ENCODE results near the gene PMEPA1.
A peak's percentile ranks its signal among the peaks of the same experiment; 100 is the strongest.

PMEPA1 gene

DNA sequence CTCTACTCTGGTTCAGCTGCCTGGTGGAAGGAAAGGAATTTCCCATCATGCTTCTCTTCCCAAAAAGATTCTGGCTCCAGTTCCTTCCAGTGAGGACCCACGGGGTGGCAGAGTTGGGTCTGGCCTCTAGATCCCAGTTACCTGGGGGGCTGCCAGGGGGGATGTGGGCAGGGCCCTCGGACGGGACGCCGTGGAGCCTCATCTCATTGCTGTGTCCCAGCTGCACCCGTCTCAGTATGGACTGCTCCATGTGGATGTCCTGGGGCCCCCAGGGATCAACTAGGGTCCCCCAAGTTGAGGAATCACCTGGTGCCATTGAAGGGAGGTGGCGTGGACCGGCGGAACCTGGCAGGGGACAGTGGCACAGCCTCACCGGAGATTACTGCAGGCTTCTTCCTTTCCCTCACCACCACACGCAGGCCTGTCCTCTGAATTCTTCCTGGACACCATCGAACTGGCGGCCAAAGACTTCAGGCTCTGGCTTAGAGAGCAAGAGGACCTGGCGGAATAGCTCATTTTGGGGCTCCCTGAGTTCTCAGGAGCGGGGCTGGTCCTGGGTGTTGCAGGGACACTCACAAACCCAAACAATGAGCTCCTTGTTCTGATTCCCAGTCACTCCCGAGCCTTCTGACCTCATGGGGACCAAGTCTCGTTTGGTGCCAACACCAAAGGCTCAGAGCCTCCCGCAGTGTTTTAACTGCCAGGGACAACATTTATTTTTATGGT is 98.1 kb downstream of the PMEPA1 start:
- DNase-seq, result no peak
- H3K36me3 ChIP-seq, result no peaks in the 10 kb centered on the region
- peaks cover 2% of the 10 kb centered on the region for H3K27me3 ChIP-seq (ENCODE audit: insufficient read depth, low read depth, severe bottlenecking)

DNA sequence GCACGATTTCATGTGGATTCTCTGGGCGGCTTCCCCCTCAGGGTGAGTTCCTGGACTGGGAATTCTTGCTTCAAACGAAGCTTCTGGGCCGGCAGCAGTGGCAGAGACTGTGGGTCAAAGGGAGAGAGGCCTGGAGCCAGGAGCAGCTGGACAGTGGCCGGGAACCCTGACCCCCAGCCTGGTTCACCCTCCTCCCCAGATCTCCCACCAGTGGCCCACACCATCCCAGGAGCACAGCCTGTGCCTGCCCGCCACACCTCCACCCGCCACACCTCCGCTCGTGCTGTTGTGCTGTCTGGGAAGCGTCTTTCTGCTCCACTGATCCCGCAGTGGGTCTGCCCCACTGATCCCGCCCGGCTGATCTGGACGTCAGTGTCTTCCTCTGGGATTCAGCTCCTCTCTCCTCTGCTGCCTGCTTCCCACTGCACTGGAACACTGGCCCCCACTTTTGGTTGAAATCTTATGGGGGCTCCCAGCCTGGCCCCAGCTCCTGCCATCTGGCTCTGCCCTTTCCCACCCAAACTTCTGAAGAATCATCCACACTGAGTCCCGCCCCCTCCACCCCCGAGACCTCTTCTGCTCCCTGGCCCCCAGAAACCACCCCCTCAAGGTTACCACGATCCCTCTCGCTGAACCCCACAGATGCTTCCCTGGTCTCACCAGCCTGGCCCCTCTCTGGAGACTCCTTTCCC is 99.4 kb downstream of the PMEPA1 start:
- H3K4me3 ChIP-seq (ENCODE audit: low read depth, low read length), result no peak overlapping the region

More for the DNA sequence above, 98.1 kb downstream of the PMEPA1 start:
- no peak overlapping the region for H3K27ac ChIP-seq
- no peak overlapping the region for H3K4me3 ChIP-seq (ENCODE audit: low read depth, low read length)
- H3K9me3 ChIP-seq (ENCODE audit: severe bottlenecking), result no peaks in the 10 kb centered on the region
- TF ChIP-seq, protein P1, sequence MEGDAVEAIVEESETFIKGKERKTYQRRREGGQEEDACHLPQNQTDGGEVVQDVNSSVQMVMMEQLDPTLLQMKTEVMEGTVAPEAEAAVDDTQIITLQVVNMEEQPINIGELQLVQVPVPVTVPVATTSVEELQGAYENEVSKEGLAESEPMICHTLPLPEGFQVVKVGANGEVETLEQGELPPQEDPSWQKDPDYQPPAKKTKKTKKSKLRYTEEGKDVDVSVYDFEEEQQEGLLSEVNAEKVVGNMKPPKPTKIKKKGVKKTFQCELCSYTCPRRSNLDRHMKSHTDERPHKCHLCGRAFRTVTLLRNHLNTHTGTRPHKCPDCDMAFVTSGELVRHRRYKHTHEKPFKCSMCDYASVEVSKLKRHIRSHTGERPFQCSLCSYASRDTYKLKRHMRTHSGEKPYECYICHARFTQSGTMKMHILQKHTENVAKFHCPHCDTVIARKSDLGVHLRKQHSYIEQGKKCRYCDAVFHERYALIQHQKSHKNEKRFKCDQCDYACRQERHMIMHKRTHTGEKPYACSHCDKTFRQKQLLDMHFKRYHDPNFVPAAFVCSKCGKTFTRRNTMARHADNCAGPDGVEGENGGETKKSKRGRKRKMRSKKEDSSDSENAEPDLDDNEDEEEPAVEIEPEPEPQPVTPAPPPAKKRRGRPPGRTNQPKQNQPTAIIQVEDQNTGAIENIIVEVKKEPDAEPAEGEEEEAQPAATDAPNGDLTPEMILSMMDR (IDR thresholded peaks at IDR 0.05; ENCODE audit: low read depth, low read length), result no peak

DNA sequence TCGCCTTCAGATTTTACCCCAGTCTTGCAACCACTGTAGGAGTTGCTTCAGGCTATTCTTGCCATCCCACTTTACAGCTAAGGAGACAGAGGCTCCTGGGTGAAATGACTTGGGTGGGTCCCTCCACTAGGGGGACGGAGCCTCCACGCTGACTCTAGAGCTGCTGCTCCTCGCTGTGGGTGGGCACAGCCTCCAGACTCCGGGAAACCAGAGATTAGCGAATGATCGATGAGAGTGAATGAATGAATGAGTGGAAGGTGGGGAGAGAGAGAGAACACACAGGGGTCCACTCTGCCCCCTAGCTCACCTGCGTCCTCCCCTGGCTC is 100.0 kb downstream of the PMEPA1 start:
- Histone ChIP-seq H3K4me3 (ENCODE audit: low read depth, low read length) (no peak overlapping the region), H3K36me3 (no peaks in the 10 kb centered on the region), H3K9me3 (ENCODE audit: severe bottlenecking) (no peaks in the 10 kb centered on the region), H3K27ac (no peak overlapping the region), H3K27me3 (ENCODE audit: insufficient read depth, low read depth, severe bottlenecking) (peaks cover 2% of the 10 kb centered on the region)
- TF ChIP-seq, protein P1 (IDR thresholded peaks at IDR 0.05; ENCODE audit: low read depth, low read length), result peak; percentile 39
- no peak for DNase-seq

More for the DNA sequence above, 99.4 kb downstream of the PMEPA1 start:
- Histone ChIP-seq H3K27me3 (ENCODE audit: insufficient read depth, low read depth, severe bottlenecking) (peaks cover 2% of the 10 kb centered on the region), H3K9me3 (ENCODE audit: severe bottlenecking) (no peaks in the 10 kb centered on the region), H3K36me3 (no peaks in the 10 kb centered on the region), H3K27ac (no peak overlapping the region)
- TF ChIP-seq, protein P1 (IDR thresholded peaks at IDR 0.05; ENCODE audit: low read depth, low read length), result no peak
- DNase-seq, result no peak

- H3K36me3 ChIP-seq, result no peaks in the 10 kb centered on the region
- H3K9me3 ChIP-seq (ENCODE audit: severe bottlenecking), result no peaks in the 10 kb centered on the region
- H3K27ac ChIP-seq, result no peak overlapping the region
- TF ChIP-seq, protein P1 (IDR thresholded peaks at IDR 0.05; ENCODE audit: low read depth, low read length), result no peak
- H3K27me3 ChIP-seq (ENCODE audit: insufficient read depth, low read depth, severe bottlenecking), result peaks cover 2% of the 10 kb centered on the region
- H3K4me3 ChIP-seq (ENCODE audit: low read depth, low read length), result no peak overlapping the region
- DNase-seq, result no peak
Observed at GRCh38 chr20:57609086-57609841, 100.6 kb downstream of the PMEPA1 start.

DNA sequence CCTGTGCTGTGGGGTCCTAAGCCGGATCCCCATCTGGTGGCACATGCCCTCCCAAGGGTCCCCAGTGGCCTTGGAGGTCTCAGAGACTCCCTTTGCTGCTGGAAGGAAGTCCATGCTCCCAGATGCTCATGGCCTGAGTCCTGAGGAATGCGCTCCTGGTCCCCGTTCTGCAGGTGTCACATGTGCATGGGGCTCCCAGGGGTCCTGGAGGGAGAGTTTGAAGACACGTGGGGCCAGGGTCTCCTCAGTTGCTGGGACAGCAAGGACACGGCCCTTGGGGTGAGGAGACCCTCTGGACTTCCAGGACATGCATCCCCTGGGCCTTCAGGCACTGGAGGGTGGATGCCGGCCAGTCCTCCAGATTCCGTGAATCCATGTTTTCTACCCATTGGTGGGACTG is 101.3 kb downstream of the PMEPA1 start:
- TF ChIP-seq, protein P1 (IDR thresholded peaks at IDR 0.05; ENCODE audit: low read depth, low read length), result no peak
- Histone ChIP-seq H3K9me3 (ENCODE audit: severe bottlenecking) (no peaks in the 10 kb centered on the region), H3K36me3 (no peaks in the 10 kb centered on the region), H3K27ac (no peak overlapping the region), H3K27me3 (ENCODE audit: insufficient read depth, low read depth, severe bottlenecking) (peaks cover 2% of the 10 kb centered on the region), H3K4me3 (ENCODE audit: low read depth, low read length) (no peak overlapping the region)
- DNase-seq, result no peak
